ENCODE results near the gene ZNF121. TPM values are rescaled to one million over a fixed set of nuclear protein-coding genes. Genes with fewer than 3 reads are reported as not detected.

The ZNF121 gene
- total RNA-seq, 4 donors from 2014 or later, result 27.4 to 39.8 (median 32.2) TPM

- TF ChIP-seq POLR2A (IDR thresholded peaks at IDR 0.05), result no peak
- TF ChIP-seq EP300 (IDR thresholded peaks at IDR 0.05), result no peak
- TF ChIP-seq CTCF (IDR thresholded peaks at IDR 0.05), result no peak
- peak overlapping the region; percentile 85 to 95 (median 87) for H3K27ac ChIP-seq
- peak overlapping the region; percentile 57 to 90 (median 84) for H3K4me3 ChIP-seq
- no peaks in the 10 kb centered on the region for H3K27me3 ChIP-seq
- H3K4me1 ChIP-seq, result peaks cover 2 to 27% (median 9%) of the 10 kb centered on the region in 4 donors
- DNase-seq (ENCODE audit: low spot score in 2 of 2), result no peak
- peaks cover 12 to 37% (median 29%) of the 10 kb centered on the region in 3 donors for H3K36me3 ChIP-seq
- 0 to 1% methylated on average over 10 to 16 of the region's 16 CpGs for WGBS, 2 donors
- H3K9me3 ChIP-seq, result no peaks in the 10 kb centered on the region
Observed at GRCh38 chr19:9620842-9621155, 36.5 kb upstream of the ZNF121 start.

- Histone ChIP-seq H3K9me3 (peaks cover 0 to 45% (median 16%) of the 10 kb centered on the region in 4 donors), H3K27me3 (no peaks in the 10 kb centered on the region), H3K27ac (no peak overlapping the region), H3K4me1 (peaks cover 0 to 9% (median 6%) of the 10 kb centered on the region in 4 donors), H3K36me3 (peaks cover 32 to 87% (median 78%) of the 10 kb centered on the region in 3 donors), H3K4me3 (no peak overlapping the region)
- DNase-seq (ENCODE audit: low spot score in 2 of 2), result no peak
- TF ChIP-seq CTCF (IDR thresholded peaks at IDR 0.05), result no peak
- no peak for TF ChIP-seq EP300 (IDR thresholded peaks at IDR 0.05)
- no peak for TF ChIP-seq POLR2A (IDR thresholded peaks at IDR 0.05)
Observed at GRCh38 chr19:9615844-9616243, 31.5 kb upstream of the ZNF121 start.

- Histone ChIP-seq H3K4me1 (no peaks in the 10 kb centered on the region), H3K27me3 (no peaks in the 10 kb centered on the region), H3K36me3 (peaks cover 24 to 99% (median 54%) of the 10 kb centered on the region in 3 donors), H3K4me3 (no peak overlapping the region), H3K27ac (no peak overlapping the region), H3K9me3 (peaks cover 0 to 97% (median 38%) of the 10 kb centered on the region in 4 donors)
- no peak for DNase-seq (ENCODE audit: low spot score in 2 of 2)
- TF ChIP-seq EP300 (IDR thresholded peaks at IDR 0.05) (no peak), CTCF (IDR thresholded peaks at IDR 0.05) (no peak), POLR2A (IDR thresholded peaks at IDR 0.05) (no peak)
- WGBS, 2 donors, result 97 to 98% methylated on average over 2 of the region's 2 CpGs
Observed at GRCh38 chr19:9610484-9611113, 26.3 kb upstream of the ZNF121 start.

GRCh38 chr19:9608912-9609311, 24.6 kb upstream of the ZNF121 start:
- no peak overlapping the region for H3K27ac ChIP-seq
- H3K27me3 ChIP-seq, result no peaks in the 10 kb centered on the region
- WGBS, 2 donors, result 95 to 96% methylated on average over 5 of the region's 5 CpGs
- H3K4me1 ChIP-seq, result no peaks in the 10 kb centered on the region
- no peak for TF ChIP-seq POLR2A (IDR thresholded peaks at IDR 0.05)
- no peak for TF ChIP-seq CTCF (IDR thresholded peaks at IDR 0.05)
- TF ChIP-seq EP300 (IDR thresholded peaks at IDR 0.05), result no peak
- no peak for DNase-seq (ENCODE audit: low spot score in 2 of 2)
- H3K36me3 ChIP-seq, result peaks cover 22 to 84% (median 37%) of the 10 kb centered on the region in 3 donors
- peaks cover 0 to 98% (median 38%) of the 10 kb centered on the region in 4 donors for H3K9me3 ChIP-seq
- H3K4me3 ChIP-seq, result no peak overlapping the region

GRCh38 chr19:9597027-9597426, 12.7 kb upstream of the ZNF121 start:
- Histone ChIP-seq H3K27me3 (no peaks in the 10 kb centered on the region), H3K27ac (no peak overlapping the region), H3K4me1 (no peaks in the 10 kb centered on the region), H3K4me3 (no peak overlapping the region), H3K9me3 (peaks cover 0 to 30% (median 2%) of the 10 kb centered on the region in 4 donors), H3K36me3 (no peaks in the 10 kb centered on the region)
- 84 to 86% methylated on average over 3 of the region's 3 CpGs for WGBS, 2 donors
- no peak for DNase-seq (ENCODE audit: low spot score in 2 of 2)
- no peak for TF ChIP-seq CTCF (IDR thresholded peaks at IDR 0.05)

All from tibial nerve (tissue), 4 donors.